GM21367 (cell line): ENCODE measurements around the gene CLVS2.

ENCODE experiments used
- ATAC-seq: cut with Tn5 transposase; IDR thresholded peaks from one replicate; pipeline ENCODE4 v1.9.1; 2021; ENCODE audit not compliant: unreplicated experiment

Gene CLVS2

DNA sequence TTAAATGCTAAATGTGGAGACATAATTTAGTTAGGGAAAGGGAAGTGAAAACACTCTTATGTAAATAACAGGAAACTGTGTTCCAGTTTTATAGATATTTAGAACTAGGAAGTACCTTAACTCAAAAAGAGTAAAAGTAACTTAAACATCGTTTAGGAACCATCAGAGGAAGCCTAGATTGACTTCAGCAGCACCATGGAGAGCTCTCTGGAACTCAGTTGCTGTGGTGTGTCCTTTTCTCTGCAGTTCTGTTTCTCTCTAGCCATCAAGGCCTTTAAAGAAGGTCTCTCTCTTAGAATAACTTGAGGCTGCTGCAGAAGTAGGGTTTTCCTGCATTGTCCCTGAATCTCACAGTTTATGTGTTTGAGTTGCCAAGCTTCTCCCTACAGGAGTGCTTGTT, 26.9 kb downstream of the CLVS2 start:
- ATAC-seq, result no peak

DNA sequence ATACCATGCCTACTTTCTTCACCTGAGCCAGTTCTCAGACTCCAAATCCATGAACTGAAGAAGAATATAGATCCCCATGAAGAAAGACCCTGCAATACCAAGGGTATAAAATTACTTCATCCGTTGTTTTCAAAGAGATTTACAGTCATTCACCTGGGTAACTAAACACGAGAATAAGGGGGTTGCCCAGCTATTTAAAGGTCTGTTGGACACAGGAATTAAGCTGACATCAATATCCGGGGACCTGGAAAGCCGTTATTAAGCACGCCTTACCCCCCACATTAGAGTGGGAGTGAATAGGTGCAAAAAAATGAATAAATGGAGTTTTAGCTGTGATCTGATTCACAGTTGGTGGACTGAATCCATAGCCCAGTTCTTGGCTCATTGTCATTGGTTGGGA, 28.9 kb downstream of the CLVS2 start:
- no peak for ATAC-seq

GRCh38 chr6:123027408-123027807, 31.4 kb downstream of the CLVS2 start:
- ATAC-seq, result no peak

- ATAC-seq, result no peak
Measured at GRCh38 chr6:123028263-123028662, 32.2 kb downstream of the CLVS2 start.

- no peak for ATAC-seq
Measured at GRCh38 chr6:123030282-123030681, 34.2 kb downstream of the CLVS2 start.

GRCh38 chr6:123036648-123037047, 40.6 kb downstream of the CLVS2 start:
- ATAC-seq, result no peak

DNA sequence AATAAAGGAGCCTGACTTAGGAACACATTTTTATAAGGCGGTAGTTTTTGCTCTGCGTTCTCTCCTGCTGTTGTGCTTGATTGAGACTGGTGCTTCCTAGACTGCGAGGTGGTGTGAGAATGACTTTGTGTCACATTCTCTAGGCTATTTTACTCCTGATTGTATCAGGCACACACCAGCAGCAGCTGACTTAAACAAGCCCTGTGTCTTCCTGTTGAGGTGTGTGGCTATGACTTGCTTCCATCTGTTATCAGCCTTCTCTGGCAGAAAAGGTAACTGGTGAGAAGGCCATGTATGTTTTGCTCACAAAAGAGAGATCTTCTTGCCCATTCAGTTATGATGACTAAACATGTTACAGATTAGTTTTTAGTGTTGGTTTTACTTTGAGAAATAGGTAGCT, 43.4 kb downstream of the CLVS2 start:
- no peak for ATAC-seq

DNA sequence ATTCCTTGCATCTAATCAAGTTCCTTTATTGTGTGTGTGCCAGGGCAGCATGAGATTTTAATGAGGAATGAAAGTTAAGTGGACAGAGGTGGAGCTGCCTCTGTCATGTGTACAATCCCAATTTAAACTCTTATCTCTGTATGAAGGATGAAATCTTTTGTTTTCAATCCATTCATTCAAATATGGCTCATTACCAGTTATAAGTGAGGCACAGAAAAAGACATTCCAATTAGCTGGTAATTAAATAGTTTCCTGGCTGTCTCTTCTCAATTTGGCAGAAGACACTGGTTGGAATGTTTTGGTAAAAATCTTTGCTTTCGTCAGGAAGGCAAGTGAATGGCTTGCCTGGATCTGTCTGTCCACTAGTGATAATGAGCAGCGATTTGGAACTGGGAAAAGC, 46.4 kb downstream of the CLVS2 start:
- ATAC-seq, result no peak

GRCh38 chr6:123044341-123044860, 48.4 kb downstream of the CLVS2 start:
- no peak for ATAC-seq

DNA sequence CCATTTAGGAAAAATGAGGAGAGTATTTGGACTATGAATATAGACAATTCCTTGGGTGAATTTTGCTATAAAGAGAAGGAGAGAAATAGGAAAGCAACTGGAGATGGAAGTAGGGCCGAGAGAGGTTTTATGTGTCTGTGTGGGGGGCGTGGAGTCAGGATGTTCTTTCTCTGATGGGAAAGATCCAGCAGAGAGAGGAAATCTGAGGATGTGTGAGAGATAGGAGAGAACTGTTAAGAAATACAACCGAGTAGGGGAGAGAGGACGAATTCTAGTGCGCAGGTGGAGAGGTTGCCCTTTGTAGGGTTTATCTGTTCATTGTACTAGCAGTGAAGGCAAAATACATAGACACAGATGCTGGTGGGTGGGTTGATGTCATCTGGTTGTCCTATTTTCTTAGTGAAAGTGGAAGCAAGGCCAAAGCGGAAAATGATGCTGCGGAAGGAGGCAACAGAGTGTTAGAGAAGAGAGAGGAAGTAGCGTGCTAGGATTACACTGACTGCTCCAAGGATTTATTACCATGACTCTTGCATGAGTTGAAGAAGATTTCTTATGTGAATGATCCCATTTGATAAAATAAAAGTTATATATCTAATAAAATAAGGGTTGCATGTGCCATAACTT, 57.7 kb downstream of the CLVS2 start:
- no peak for ATAC-seq

DNA sequence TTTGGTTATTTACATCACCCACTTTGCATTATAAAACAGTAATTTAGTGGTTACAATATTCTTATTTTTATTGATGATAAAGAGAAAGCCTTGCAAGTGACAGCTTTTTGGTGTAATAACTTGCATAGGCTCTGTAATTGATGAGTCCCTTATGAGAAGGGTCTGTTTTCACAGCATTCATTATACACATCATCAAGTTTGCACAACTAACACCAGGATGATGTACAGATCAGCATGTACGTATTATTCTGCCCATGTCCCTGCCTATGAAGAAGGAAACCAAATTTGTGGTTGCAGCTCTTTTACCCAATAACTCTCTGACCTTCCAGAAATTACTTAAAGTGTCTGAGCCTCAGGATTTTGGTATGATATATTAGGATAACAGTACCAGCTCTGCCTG, 59.2 kb downstream of the CLVS2 start:
- no peak for ATAC-seq

GRCh38 chr6:123062670-123063069, 66.6 kb downstream of the CLVS2 start:
- ATAC-seq, result no peak

- no peak for ATAC-seq
Measured at GRCh38 chr6:123064038-123064437, 68.0 kb downstream of the CLVS2 start.

GRCh38 chr6:123074616-123075015, 78.6 kb downstream of the CLVS2 start:
- ATAC-seq, result no peak

GRCh38 chr6:123085403-123085802, 89.4 kb downstream of the CLVS2 start:
- ATAC-seq, result no peak

- ATAC-seq, result no peak
Measured at GRCh38 chr6:123089226-123089625, 93.2 kb downstream of the CLVS2 start.

DNA sequence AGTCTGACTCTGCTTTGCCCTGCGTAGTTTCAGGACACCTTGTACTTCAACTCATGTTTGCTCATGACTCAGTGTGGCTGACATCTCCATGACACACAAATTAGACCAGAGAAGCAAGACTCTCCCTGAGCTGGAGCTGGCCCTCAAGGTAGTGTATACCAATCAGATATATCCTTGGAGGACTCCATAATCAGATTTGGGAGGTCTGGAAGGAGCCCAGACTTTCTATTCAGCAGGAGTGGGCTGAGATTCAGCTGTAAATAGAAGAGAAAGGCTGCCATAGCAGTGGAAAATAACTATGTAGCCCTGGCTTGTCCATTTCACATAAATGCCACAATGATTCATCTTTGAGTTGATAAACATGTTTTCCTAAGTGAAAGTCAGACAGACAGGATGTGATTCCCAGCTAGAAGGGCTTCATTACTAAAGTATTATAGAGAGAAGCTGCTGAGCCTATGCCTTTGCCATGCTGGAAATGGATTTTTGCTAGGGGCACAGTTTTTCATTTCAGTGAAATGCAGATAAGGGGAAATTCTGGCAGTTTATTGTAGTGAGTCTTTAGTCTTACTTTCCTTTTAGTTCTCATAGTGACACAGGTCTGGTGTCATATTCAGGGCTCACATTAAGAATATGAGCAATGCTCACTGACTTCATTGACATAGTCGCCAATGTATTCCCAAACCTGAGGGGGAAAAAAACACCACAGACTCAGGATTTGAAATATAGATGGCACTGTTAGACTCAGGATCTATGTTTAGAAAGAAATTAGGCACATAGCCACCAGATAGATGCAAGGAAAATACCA, 95.3 kb downstream of the CLVS2 start:
- ATAC-seq, result no peak

DNA sequence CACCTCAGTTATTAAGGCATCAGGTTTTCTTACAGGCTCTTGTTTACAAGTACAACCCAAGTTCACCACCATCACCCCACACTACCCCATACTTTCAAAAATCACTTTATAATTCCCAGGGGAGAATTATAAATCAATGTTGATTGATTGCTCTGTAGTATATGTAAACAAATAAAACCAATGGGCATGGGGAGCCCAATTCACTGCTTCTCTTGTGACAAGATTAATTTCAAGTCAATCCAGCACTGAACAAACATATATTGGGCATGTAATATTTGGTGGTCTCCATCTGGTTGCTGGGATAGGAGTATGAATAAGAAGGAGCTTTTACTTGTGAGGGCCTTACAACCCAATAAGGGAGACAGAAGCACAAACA, 95.8 kb downstream of the CLVS2 start:
- no peak for ATAC-seq

GRCh38 chr6:123094795-123095194, 98.8 kb downstream of the CLVS2 start:
- no peak for ATAC-seq

DNA sequence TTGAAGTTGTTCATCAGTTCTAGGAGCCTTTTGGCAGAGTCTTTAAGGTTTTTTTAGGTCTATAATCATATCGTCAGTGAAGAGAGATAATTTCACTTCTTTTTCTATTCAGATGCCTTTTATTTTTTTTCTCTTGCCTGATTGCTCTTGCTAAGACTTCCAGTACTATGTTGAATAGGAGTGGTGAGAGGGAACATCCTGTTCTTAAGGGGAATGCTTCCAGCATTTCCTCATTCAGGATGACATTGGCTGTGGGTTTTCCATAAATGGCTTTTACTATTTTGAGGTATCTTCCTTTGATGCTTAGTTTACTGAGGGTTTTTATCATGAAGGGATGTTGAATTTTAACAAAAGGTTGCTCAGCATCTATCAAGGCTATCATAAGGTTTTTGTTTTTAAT, 109.5 kb downstream of the CLVS2 start:
- no peak for ATAC-seq

- no peak for ATAC-seq
Measured at GRCh38 chr6:123116370-123116769, 120.3 kb downstream of the CLVS2 start.

DNA sequence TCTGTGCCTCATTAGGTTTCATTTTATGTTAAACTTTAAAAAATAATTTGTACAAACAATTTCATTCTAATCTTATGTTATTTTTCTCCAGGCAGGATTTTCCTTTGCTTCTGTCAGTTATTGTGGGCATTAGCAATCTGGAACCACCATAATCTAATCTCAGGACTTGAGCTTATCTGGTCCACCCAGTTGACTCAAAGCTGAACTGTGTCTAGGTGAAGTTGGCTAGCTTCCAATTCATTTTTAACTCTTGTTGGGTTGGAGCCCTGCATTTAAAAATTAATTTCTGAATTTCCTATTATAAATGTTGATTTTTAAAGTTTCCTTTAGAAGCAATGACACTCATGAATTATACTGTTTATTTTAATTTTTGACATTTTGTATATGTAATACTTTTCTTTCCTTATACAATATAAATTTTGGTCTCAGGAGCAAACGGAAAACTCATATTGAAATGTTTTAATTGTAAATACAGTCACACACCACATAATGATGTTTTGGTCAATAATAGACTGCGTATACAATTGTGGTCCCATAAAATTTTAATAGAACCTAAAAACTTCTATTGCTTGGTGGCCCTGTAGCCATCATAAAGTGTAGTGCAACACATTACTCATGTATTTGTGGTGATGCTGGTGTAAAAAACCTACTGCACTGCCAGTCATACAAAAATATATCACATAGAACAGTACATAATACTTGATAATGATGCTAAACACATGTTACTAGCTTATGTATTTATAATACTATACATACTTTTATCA, 121.3 kb downstream of the CLVS2 start:
- no peak for ATAC-seq
